ENCODE data around the gene BRINP2. TPM values are rescaled to one million over a fixed set of nuclear protein-coding genes. Genes with fewer than 3 reads are reported as not detected.

BRINP2 gene
- total and polyA plus RNA-seq, 2 of the 8 experiments (the other 6 are each of a cell fraction or from before 2014, with no cell fraction given) = 0.39 to 0.42 TPM

DNA sequence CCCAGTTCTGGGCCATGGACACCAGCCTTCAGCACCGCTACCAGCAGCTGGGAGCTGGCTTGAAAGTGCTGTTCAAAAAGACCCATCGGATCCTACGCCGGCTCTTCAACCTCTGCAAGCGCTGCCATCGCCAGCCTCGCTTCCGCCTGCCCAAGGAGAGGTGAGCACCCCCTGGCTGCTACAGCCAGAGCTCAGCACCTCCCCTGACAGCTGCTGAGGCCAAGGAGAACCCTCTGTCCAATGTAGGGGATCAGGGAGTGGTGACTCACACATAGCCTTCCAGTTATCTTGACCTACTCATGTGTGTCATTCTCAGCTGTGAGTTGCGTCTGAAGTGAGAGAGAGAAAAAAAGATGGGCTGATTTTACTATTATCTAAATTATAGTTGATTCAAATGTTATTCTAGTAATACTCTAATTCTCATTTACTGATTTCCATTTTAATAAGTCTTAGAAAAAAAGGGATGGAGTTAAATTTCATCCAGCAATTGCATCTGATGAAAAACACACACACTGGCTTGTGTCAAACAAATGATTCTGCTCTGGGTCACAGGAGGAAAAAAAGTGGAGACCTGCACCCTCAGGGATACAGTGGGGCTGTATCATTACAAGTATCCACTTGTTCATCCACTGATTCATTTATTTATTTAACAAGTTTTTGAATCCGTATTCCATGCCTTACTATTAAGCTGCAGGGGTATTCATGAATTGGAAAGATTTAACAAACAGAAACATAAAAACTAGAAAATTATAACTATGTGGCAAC lies 108.0 kb downstream of the BRINP2 start:
- no peak overlapping the region for H3K56ac ChIP-seq (replicated peaks; ENCODE audit: insufficient read length, low read depth, low read length)
- peaks cover 0 to 3% (median 0%) of the 10 kb centered on the region in 4 experiments; a peak in 1 of 7 replicates for H3K4me1 ChIP-seq (replicated peaks in 1 of 4; ENCODE audit: control insufficient read depth in 3 of 4, insufficient read depth in 4 of 4, low read length in 3 of 4)
- no peaks in the 10 kb centered on the region for H3K9me3 ChIP-seq (ENCODE audit: insufficient read depth in 2 of 2, low read depth in 1 of 2, low read length in 1 of 2)
- FAIRE-seq = no peak
- no peak for DNase-seq (ENCODE audit: low read depth in 1 of 2, low spot score in 2 of 2)
- H3K36me3 ChIP-seq (ENCODE audit: control insufficient read depth in 2 of 4, insufficient read depth in 4 of 4, low read length in 3 of 4) = no peaks in the 10 kb centered on the region
- TF ChIP-seq RAD21 (IDR thresholded peaks at IDR 0.05 in 1 of 2, conservative IDR thresholded peaks at IDR 0.05 in 1 of 2; ENCODE audit: low read depth in 2 of 2, low read length in 2 of 2) = peak; percentile 5 to 33; a peak in 1 of 4 replicates
- no peak for TF ChIP-seq YY1 (IDR thresholded peaks at IDR 0.05; ENCODE audit: low read depth, low read length)
- peak; percentile 31 to 35 (median 32); a peak in 3 of 4 replicates for TF ChIP-seq CTCF (IDR thresholded peaks at IDR 0.05; ENCODE audit: control extremely low read depth in 1 of 3, insufficient read depth in 1 of 3, low read depth in 1 of 3, low read length in 3 of 3)
- TF ChIP-seq CREB1 (IDR thresholded peaks at IDR 0.05) = no peak
- TF ChIP-seq TEAD4 (IDR thresholded peaks at IDR 0.05; ENCODE audit: low read depth, low read length) = no peak
- no peak for TF ChIP-seq PHF8 (conservative IDR thresholded peaks at IDR 0.05; ENCODE audit: low read depth, low read length)
- no peak for TF ChIP-seq POLR2A (IDR thresholded peaks at IDR 0.05; ENCODE audit: control extremely low read depth in 1 of 2, low read depth in 2 of 2, low read length in 2 of 2)
- TF ChIP-seq TAF1 (IDR thresholded peaks at IDR 0.05; ENCODE audit: low read depth, low read length) = no peak
- no peak for TF ChIP-seq EGR1 (IDR thresholded peaks at IDR 0.05; ENCODE audit: borderline replicate concordance, low read depth, low read length)
- no peak overlapping the region for H3K9ac ChIP-seq (replicated peaks in 1 of 4; ENCODE audit: extremely low read depth in 1 of 4, low read depth in 3 of 4, low read length in 3 of 4)
- H2BK20ac ChIP-seq (ENCODE audit: low read length) = no peak overlapping the region
- WGBS, 2 experiments (ENCODE audit: extremely low coverage in 1 of 2, insufficient coverage in 1 of 2, insufficient read length in 1 of 2, insufficient replicate concordance in 2 of 2, low coverage in 1 of 2, low lambda C conversion rate in 2 of 2, missing lambda C conversion rate in 1 of 2) = 92% methylated on average over 10 of the region's 10 CpGs; no CpG with 5 or more reads in 1 of the 2 experiments
- H3K27me3 ChIP-seq (replicated peaks in 1 of 4; ENCODE audit: control insufficient read depth in 3 of 4, extremely low read depth in 1 of 4, insufficient read depth in 3 of 4, low read length in 3 of 4) = no peaks in the 10 kb centered on the region
- H4K91ac ChIP-seq (replicated peaks; ENCODE audit: insufficient read length, low read length) = no peak overlapping the region
- H3K23ac ChIP-seq (ENCODE audit: insufficient read length) = no peak overlapping the region
- no peaks in the 10 kb centered on the region for H3K79me1 ChIP-seq (ENCODE audit: low read depth, low read length)
- H4K20me1 ChIP-seq (replicated peaks in 1 of 2; ENCODE audit: control insufficient read depth in 1 of 2, insufficient read depth in 2 of 2, low read length in 2 of 2) = no peaks in the 10 kb centered on the region
- H4K5ac ChIP-seq (ENCODE audit: insufficient read length, low read depth, low read length) = no peak overlapping the region
- H4K8ac ChIP-seq (ENCODE audit: extremely low read depth, insufficient read depth, low read length) = no peak overlapping the region
- no peak overlapping the region for H2AFZ ChIP-seq (ENCODE audit: low read length)
- H3K4me3 ChIP-seq (ENCODE audit: extremely low read depth in 1 of 4, insufficient read depth in 2 of 4, low read depth in 3 of 4, low read length in 4 of 4) = no peak overlapping the region
- no peaks in the 10 kb centered on the region for H3K23me2 ChIP-seq (ENCODE audit: low read depth, low read length)
- no peak overlapping the region for H3K27ac ChIP-seq (ENCODE audit: low read depth, low read length)
- no peak overlapping the region for H2BK5ac ChIP-seq (ENCODE audit: low read depth, low read length)
- H3K79me2 ChIP-seq (ENCODE audit: control insufficient read depth in 1 of 2, insufficient read depth in 2 of 2, low read length in 2 of 2) = no peaks in the 10 kb centered on the region
- ChIA-PET POLR2A (ENCODE audit: partially characterized antibody) (no interaction called here), CTCF (ENCODE audit: partially characterized antibody) (interaction anchor here (0.8 to 5.4 kb wide), 6 partner anchors 13 to 374 kb away, joined by 3 to 34 read pairs (median 4); no protein-coding TSS in a partner anchor)
- no peak overlapping the region for H2AK5ac ChIP-seq (ENCODE audit: low read depth, low read length)
- no peak overlapping the region for H3K18ac ChIP-seq (ENCODE audit: extremely low read depth, low read length)
- H3K4ac ChIP-seq (replicated peaks; ENCODE audit: insufficient read length, low read depth, low read length) = no peak overlapping the region
- H3K4me2 ChIP-seq (ENCODE audit: insufficient read depth in 1 of 2, low read depth in 2 of 2, low read length in 2 of 2) = no peak overlapping the region
- no peak overlapping the region for H2BK15ac ChIP-seq (ENCODE audit: low read length)
- no peak overlapping the region for H2BK120ac ChIP-seq (replicated peaks; ENCODE audit: low read depth, low read length)
- H2BK12ac ChIP-seq (ENCODE audit: low read depth, low read length) = no peak overlapping the region
- no peak overlapping the region for H3K14ac ChIP-seq (ENCODE audit: insufficient read length)

All from H1 (cell line).